HepG2 (cell line): Measurements from ENCODE around the gene GLTPD2. TPM values are rescaled to one million over a fixed set of nuclear protein-coding genes. Genes with fewer than 3 reads are reported as not detected.

Experiments used
- ARID2 ChIP-seq: sonication (generic); formaldehyde crosslinking; IDR thresholded peaks from 2 replicates; pipeline ENCODE4 v1.8.1; 2022; ENCODE audit warnings: mild to moderate bottlenecking, missing genetic modification reagents, borderline replicate concordance
- ATAD3A ChIP-seq: sonication (generic); formaldehyde crosslinking; IDR thresholded peaks from 2 replicates; pipeline ENCODE4 v1.4.0; 2020; ENCODE audit warnings: missing genetic modification reagents
- ATF7 ChIP-seq, 2 experiments: fragments of 450-650 bp in 1 of 2; sonication (generic) in 1 of 2; formaldehyde crosslinking in 1 of 2; IDR thresholded peaks; 2 replicates each; pipeline versions ENCODE4 v1.4.0 to v1.6.1; 2016 to 2020; ENCODE audit warnings: antibody characterized with exemption in 1 of 2, mild to moderate bottlenecking in 1 of 2, missing genetic modification reagents in 1 of 2
- CEBPG ChIP-seq: IDR thresholded peaks from 2 replicates; pipeline ENCODE4 v1.6.1; 2016
- EHMT2 ChIP-seq: fragments of 200-600 bp; sonication (generic); IDR thresholded peaks from 2 replicates; pipeline ENCODE4 v1.7.0; 2017; ENCODE audit warnings: antibody characterized with exemption, low read depth, low read length, borderline replicate concordance
- HMG20A ChIP-seq: IDR thresholded peaks from 2 replicates; pipeline ENCODE4 v1.6.1; 2016; ENCODE audit warnings: borderline replicate concordance
- MIXL1 ChIP-seq: IDR thresholded peaks from 2 replicates; pipeline ENCODE4 v1.6.1; 2016
- NBN ChIP-seq: fragments of 450-650 bp; conservative IDR thresholded peaks from 2 replicates; pipeline ENCODE4 v1.6.1; 2017
- NR3C1 ChIP-seq: sonication (generic); formaldehyde crosslinking; IDR thresholded peaks from 2 replicates; pipeline ENCODE4 v1.4.0; 2020; ENCODE audit warnings: missing genetic modification reagents
- RBAK ChIP-seq: sonication (generic); formaldehyde crosslinking; IDR thresholded peaks from 2 replicates; pipeline ENCODE4 v1.5.1; 2020; ENCODE audit warnings: mild to moderate bottlenecking, missing genetic modification reagents
- SP5 ChIP-seq: IDR thresholded peaks from 2 replicates; pipeline ENCODE4 v1.6.1; 2016; ENCODE audit warnings: low read depth, borderline replicate concordance
- SSRP1 ChIP-seq: IDR thresholded peaks from 2 replicates; pipeline ENCODE4 v1.6.1; 2016; ENCODE audit warnings: control low read depth
- ZFP82 ChIP-seq: sonication (generic); formaldehyde crosslinking; IDR thresholded peaks from 2 replicates; pipeline ENCODE4 v1.5.1; 2020; ENCODE audit warnings: mild to moderate bottlenecking, missing genetic modification reagents, borderline replicate concordance
- ZNF138 ChIP-seq: sonication (generic); formaldehyde crosslinking; IDR thresholded peaks from 2 replicates; pipeline ENCODE4 v1.5.0; 2020; ENCODE audit warnings: mild to moderate bottlenecking, low read depth, missing genetic modification reagents
- ZNF20 ChIP-seq: sonication (generic); formaldehyde crosslinking; IDR thresholded peaks from 2 replicates; pipeline ENCODE4 v1.4.0; 2020; ENCODE audit warnings: mild to moderate bottlenecking, moderate library complexity, missing genetic modification reagents
- ZNF572 ChIP-seq: sonication (generic); formaldehyde crosslinking; IDR thresholded peaks from 2 replicates; pipeline ENCODE4 v1.5.1; 2020; ENCODE audit warnings: mild to moderate bottlenecking, missing genetic modification reagents
- ZNF607 ChIP-seq: sonication (generic); formaldehyde crosslinking; IDR thresholded peaks from 2 replicates; pipeline ENCODE4 v1.5.1; 2020; ENCODE audit warnings: missing genetic modification reagents, mild to moderate bottlenecking, borderline replicate concordance
- ZNF652 ChIP-seq: IDR thresholded peaks from 2 replicates; pipeline ENCODE4 v1.6.1; 2016; ENCODE audit warnings: low read depth, borderline replicate concordance
- ZNF672 ChIP-seq: sonication (generic); formaldehyde crosslinking; IDR thresholded peaks from 2 replicates; pipeline ENCODE4 v1.8.1; 2022; ENCODE audit warnings: missing genetic modification reagents
- ZNF816 ChIP-seq: sonication (generic); formaldehyde crosslinking; IDR thresholded peaks from 2 replicates; pipeline ENCODE4 v1.8.0; 2022; ENCODE audit warnings: missing genetic modification reagents, mild to moderate bottlenecking, borderline replicate concordance
- polyA plus RNA-seq, 8 experiments: library from polyadenylated mRNA; depleted of rRNA in 3 of 8; stranded (reverse) in 7 of 8; unstranded in 1 of 8; fragments of >200 nt; fragmentation: Illumina TruSeq in 4 of 8; extraction: Trizol in 4 of 8; gene quantifications; 2 replicates each; pipeline versions ENCODE4 v1.2.1 to v1.2.3, GENCODE V29; 2011 to 2016; ENCODE audit warnings: low read depth in 4 of 8, missing spikeins in 1 of 8, mixed read lengths in 1 of 8; ENCODE audit not compliant: insufficient read depth in 1 of 8
- total RNA-seq, 5 experiments: library from RNA; depleted of rRNA; stranded (reverse); fragments of >200 nt; fragmentation: Illumina TruSeq; extraction: Trizol; gene quantifications; 2 replicates each; pipeline ENCODE4 v1.2.3, GENCODE V29; 2016; ENCODE audit warnings: low read depth in 1 of 5
- TF ChIP-seq, protein P1 (sequence below): IDR thresholded peaks from 2 replicates; pipeline ENCODE4 v1.6.1; 2016; ENCODE audit warnings: missing genetic modification reagents, missing compliant biosample characterization
- TF ChIP-seq, protein P2 (sequence below): sonication (generic); formaldehyde crosslinking; conservative IDR thresholded peaks from 2 replicates; pipeline ENCODE4 v1.8.0; 2022; ENCODE audit warnings: mild to moderate bottlenecking, moderate library complexity, missing genetic modification reagents
- TF ChIP-seq, protein P3 (sequence below): sonication (generic); formaldehyde crosslinking; IDR thresholded peaks from 2 replicates; pipeline ENCODE4 v1.9.0; 2021; ENCODE audit warnings: missing genetic modification reagents, borderline replicate concordance
- TF ChIP-seq, protein P4 (sequence below): sonication (generic); formaldehyde crosslinking; IDR thresholded peaks from 2 replicates; pipeline ENCODE4 v1.9.0; 2021; ENCODE audit warnings: missing genetic modification reagents, borderline replicate concordance
- TF ChIP-seq, protein P5 (sequence below): IDR thresholded peaks from 2 replicates; pipeline ENCODE4 v1.6.1; 2012; ENCODE audit warnings: inconsistent platforms

The GLTPD2 gene
- total and polyA plus RNA-seq, 2 of the 13 experiments (the other 11 are each of a cell fraction or from before 2014, with no cell fraction given): 7.5 to 12.9 TPM

DNA sequence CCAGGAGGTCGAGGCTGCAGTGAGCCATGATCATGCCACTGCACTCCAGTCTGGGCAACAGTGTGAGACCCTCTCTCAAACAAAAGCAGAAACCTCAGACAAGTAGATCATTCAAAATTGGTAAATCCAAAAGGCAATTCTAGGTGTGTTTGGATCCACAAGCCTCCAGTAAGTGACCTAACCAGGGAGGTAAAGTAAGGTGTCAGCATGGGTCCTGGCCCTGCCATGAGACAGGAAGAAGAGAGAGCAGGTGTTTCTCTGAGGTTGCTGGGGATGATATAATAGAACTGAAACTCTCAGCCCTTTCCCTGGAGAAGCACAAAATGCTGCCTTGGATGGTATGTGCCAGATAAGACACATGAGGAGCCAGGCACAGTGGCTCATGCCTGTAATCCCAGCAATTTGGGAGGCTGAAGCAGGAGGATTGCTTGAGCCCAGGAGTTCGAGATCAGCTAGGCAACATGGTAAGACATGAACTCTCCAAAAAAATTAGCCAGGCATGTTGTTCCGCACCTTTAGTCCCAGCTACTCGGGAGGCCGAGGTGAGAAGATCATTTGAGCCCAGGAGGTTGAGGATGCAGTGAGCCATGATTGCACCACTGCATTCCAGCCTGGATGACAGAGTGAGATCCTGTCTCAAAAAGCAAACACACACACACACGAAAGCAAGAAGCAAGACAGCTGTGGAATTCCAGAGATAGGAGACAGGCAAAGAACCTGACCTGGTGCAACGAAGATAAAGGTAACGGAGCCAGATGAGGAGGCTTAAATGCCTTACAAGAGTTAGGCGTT lies 10.6 kb upstream of the GLTPD2 start (continued):
- TF ChIP-seq, protein P1, sequence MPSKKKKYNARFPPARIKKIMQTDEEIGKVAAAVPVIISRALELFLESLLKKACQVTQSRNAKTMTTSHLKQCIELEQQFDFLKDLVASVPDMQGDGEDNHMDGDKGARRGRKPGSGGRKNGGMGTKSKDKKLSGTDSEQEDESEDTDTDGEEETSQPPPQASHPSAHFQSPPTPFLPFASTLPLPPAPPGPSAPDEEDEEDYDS (CRISPR knock-in tag): no peak
- no peak for TF ChIP-seq EHMT2
- TF ChIP-seq ZNF20: no peak
- TF ChIP-seq, protein P2, sequence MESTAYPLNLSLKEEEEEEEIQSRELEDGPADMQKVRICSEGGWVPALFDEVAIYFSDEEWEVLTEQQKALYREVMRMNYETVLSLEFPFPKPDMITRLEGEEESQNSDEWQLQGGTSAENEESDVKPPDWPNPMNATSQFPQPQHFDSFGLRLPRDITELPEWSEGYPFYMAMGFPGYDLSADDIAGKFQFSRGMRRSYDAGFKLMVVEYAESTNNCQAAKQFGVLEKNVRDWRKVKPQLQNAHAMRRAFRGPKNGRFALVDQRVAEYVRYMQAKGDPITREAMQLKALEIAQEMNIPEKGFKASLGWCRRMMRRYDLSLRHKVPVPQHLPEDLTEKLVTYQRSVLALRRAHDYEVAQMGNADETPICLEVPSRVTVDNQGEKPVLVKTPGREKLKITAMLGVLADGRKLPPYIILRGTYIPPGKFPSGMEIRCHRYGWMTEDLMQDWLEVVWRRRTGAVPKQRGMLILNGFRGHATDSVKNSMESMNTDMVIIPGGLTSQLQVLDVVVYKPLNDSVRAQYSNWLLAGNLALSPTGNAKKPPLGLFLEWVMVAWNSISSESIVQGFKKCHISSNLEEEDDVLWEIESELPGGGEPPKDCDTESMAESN (CRISPR knock-in tag): peak; percentile 49; the same call in 1 of the 2 replicates
- TF ChIP-seq ZNF572 (CRISPR knock-in tag): no peak
- no peak for TF ChIP-seq ARID2 (CRISPR knock-in tag)
- TF ChIP-seq ZNF607 (CRISPR knock-in tag): no peak
- TF ChIP-seq CEBPG: peak; percentile 97
- no peak for TF ChIP-seq ZNF672 (CRISPR knock-in tag)
- TF ChIP-seq, protein P3, sequence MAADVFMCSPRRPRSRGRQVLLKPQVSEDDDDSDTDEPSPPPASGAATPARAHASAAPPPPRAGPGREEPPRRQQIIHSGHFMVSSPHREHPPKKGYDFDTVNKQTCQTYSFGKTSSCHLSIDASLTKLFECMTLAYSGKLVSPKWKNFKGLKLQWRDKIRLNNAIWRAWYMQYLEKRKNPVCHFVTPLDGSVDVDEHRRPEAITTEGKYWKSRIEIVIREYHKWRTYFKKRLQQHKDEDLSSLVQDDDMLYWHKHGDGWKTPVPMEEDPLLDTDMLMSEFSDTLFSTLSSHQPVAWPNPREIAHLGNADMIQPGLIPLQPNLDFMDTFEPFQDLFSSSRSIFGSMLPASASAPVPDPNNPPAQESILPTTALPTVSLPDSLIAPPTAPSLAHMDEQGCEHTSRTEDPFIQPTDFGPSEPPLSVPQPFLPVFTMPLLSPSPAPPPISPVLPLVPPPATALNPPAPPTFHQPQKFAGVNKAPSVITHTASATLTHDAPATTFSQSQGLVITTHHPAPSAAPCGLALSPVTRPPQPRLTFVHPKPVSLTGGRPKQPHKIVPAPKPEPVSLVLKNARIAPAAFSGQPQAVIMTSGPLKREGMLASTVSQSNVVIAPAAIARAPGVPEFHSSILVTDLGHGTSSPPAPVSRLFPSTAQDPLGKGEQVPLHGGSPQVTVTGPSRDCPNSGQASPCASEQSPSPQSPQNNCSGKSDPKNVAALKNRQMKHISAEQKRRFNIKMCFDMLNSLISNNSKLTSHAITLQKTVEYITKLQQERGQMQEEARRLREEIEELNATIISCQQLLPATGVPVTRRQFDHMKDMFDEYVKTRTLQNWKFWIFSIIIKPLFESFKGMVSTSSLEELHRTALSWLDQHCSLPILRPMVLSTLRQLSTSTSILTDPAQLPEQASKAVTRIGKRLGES (CRISPR knock-in tag): no peak
- peak; percentile 26 for TF ChIP-seq SSRP1 (CRISPR knock-in tag)
- no peak for TF ChIP-seq NR3C1 (CRISPR knock-in tag)
- TF ChIP-seq ZNF816: no peak
- TF ChIP-seq MIXL1 (CRISPR knock-in tag): peak; percentile 71
- no peak for TF ChIP-seq ZFP82 (CRISPR knock-in tag)
- peak; percentile 76 for TF ChIP-seq HMG20A (CRISPR knock-in tag)
- TF ChIP-seq, protein P4, sequence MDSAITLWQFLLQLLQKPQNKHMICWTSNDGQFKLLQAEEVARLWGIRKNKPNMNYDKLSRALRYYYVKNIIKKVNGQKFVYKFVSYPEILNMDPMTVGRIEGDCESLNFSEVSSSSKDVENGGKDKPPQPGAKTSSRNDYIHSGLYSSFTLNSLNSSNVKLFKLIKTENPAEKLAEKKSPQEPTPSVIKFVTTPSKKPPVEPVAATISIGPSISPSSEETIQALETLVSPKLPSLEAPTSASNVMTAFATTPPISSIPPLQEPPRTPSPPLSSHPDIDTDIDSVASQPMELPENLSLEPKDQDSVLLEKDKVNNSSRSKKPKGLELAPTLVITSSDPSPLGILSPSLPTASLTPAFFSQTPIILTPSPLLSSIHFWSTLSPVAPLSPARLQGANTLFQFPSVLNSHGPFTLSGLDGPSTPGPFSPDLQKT (CRISPR knock-in tag): no peak
- TF ChIP-seq RBAK (CRISPR knock-in tag): no peak
- peak; percentile 38; the same call in 1 of the 2 replicates for TF ChIP-seq ZNF652
- no peak for TF ChIP-seq ATAD3A
- TF ChIP-seq SP5: 0 out of 2 replicates have a peak, but pooled peaks have one; percentile 33
- no peak for TF ChIP-seq ATF7 (IDR thresholded peaks at IDR 0.05)
- TF ChIP-seq ATF7 (CRISPR knock-in tag; IDR thresholded peaks at IDR 0.05): no peak
- no peak for TF ChIP-seq ZNF138 (CRISPR knock-in tag)
- no peak for TF ChIP-seq NBN
- TF ChIP-seq, protein P5, sequence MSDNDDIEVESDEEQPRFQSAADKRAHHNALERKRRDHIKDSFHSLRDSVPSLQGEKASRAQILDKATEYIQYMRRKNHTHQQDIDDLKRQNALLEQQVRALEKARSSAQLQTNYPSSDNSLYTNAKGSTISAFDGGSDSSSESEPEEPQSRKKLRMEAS: peak; percentile 39; the same call in 1 of the 2 replicates
